OCI-LY3 (cell line): ENCODE results near the gene SOX18.
"Not testable (repeated sequence)": the region's sequence is repeated elsewhere in the genome, so short reads cannot be mapped to it uniquely, and the experiment has no call there.

Source experiments
- H2AFZ ChIP-seq: fragments of 200-600, 300-600 bp; shearing (Covaris generic); 2 replicates; pipeline ENCODE4 v1.6.0; 2014; ENCODE audit warnings: antibody characterized with exemption, low read depth, low read length
- H3K27ac ChIP-seq: fragments of 200-600, 300-600 bp; sonication (generic); 2 replicates; pipeline ENCODE4 v1.5.1; 2014; ENCODE audit warnings: mild to moderate bottlenecking, low read length, moderate library complexity, mixed read lengths
- H3K27me3 ChIP-seq: fragments of 200-600, 300-600 bp; sonication (generic); 2 replicates; pipeline ENCODE4 v1.6.1; 2014; ENCODE audit warnings: low read depth, low read length, mixed read lengths
- H3K36me3 ChIP-seq: fragments of 200-600, 300-600 bp; sonication (generic); replicated peaks from 2 replicates; pipeline ENCODE3; 2014; ENCODE audit warnings: low read depth, low read length, mixed read lengths
- H3K4me1 ChIP-seq: fragments of 300-600, 200-600 bp; sonication (generic); 2 replicates; pipeline ENCODE4 v1.6.1; 2014; ENCODE audit warnings: low read length, mixed read lengths
- H3K4me2 ChIP-seq: fragments of 200-600, 300-600 bp; sonication (generic); 2 replicates; pipeline ENCODE4 v1.6.1; 2014; ENCODE audit warnings: low read length, mixed read lengths
- H3K4me3 ChIP-seq: fragments of 300-600, 200-600 bp; sonication (generic); 2 replicates; pipeline ENCODE4 v1.5.1; 2014; ENCODE audit warnings: antibody characterized with exemption, mild to moderate bottlenecking, low read length, moderate library complexity
- H3K79me2 ChIP-seq: fragments of 300-600, 200-600 bp; shearing (Covaris generic); 2 replicates; pipeline ENCODE4 v1.6.1; 2014; ENCODE audit warnings: mild to moderate bottlenecking, low read length, mixed read lengths
- H3K9ac ChIP-seq: fragments of 300-600, 200-600 bp; shearing (Covaris generic); 2 replicates; pipeline ENCODE4 v1.6.0; 2014; ENCODE audit warnings: mild to moderate bottlenecking, low read length, moderate library complexity
- H3K9me3 ChIP-seq: fragments of 200-600, 300-600 bp; shearing (Covaris generic); 2 replicates; pipeline ENCODE4 v1.6.1; 2014; ENCODE audit warnings: low read length, mixed read lengths; ENCODE audit not compliant: insufficient read depth
- H4K20me1 ChIP-seq: fragments of 200-600, 300-600 bp; sonication (generic); 2 replicates; pipeline ENCODE4 v1.6.1; 2016; ENCODE audit warnings: low read length, mixed read lengths; ENCODE audit not compliant: insufficient read depth
- CTCF ChIP-seq: fragments of 200-600, 300-600 bp; sonication (generic); IDR thresholded peaks from 2 replicates; pipeline ENCODE4 v1.5.1; 2014; ENCODE audit warnings: antibody characterized with exemption, low read length, low read depth
- EZH2phosphoT487 ChIP-seq: fragments of 200-600 bp; shearing (Covaris generic); IDR thresholded peaks from 2 replicates; pipeline ENCODE4 v1.6.1; 2018; ENCODE audit warnings: antibody characterized with exemption, mixed run types, low read depth

SOX18 gene

GRCh38 chr20:64091340-64091739, 41.9 kb upstream of the SOX18 start:
- Histone ChIP-seq H3K4me1 (peaks cover 10% of the 10 kb centered on the region), H2AFZ (no peak overlapping the region), H3K79me2 (no peaks in the 10 kb centered on the region), H3K4me2 (no peak overlapping the region), H4K20me1 (0 out of 2 replicates have a peak, but pooled peaks cover 4% of the 10 kb centered on the region), H3K9ac (no peak overlapping the region), H3K36me3 (no peaks in the 10 kb centered on the region), H3K4me3 (no peak overlapping the region), H3K27ac (no peak overlapping the region), H3K27me3 (no peaks in the 10 kb centered on the region), H3K9me3 (no peaks in the 10 kb centered on the region)
- TF ChIP-seq CTCF: no peak
- no peak for TF ChIP-seq EZH2phosphoT487

DNA sequence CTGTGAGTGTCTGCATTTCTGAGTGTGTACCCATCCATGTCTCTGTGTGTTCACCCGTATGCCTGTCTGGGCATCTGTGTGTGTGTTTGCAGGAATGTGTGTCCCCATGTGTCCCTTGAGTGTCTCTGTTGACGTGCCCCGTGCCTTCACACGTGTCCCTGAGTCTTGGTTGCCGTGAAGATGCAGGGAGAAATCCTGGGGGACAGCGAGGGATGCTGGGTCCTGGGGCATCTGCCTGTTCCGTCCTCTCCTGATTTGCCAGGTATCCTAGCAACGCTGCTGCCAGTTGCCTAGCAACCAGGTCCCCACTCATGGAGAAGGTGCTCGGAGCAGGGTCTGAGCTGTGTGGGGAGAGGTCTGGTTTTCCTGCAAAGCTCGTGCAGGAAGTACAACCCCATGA, 40.7 kb upstream of the SOX18 start:
- no peaks in the 10 kb centered on the region for H3K79me2 ChIP-seq
- no peak overlapping the region for H3K9ac ChIP-seq
- H4K20me1 ChIP-seq: 0 out of 2 replicates have a peak, but pooled peaks cover 4% of the 10 kb centered on the region
- no peak overlapping the region for H3K27ac ChIP-seq
- TF ChIP-seq CTCF: no peak
- TF ChIP-seq EZH2phosphoT487: no peak
- H3K36me3 ChIP-seq: no peaks in the 10 kb centered on the region
- no peak overlapping the region for H3K4me3 ChIP-seq
- H3K9me3 ChIP-seq: no peaks in the 10 kb centered on the region
- no peak overlapping the region for H3K4me2 ChIP-seq
- H3K4me1 ChIP-seq: no peaks in the 10 kb centered on the region
- no peak overlapping the region for H2AFZ ChIP-seq
- H3K27me3 ChIP-seq: peaks cover 9% of the 10 kb centered on the region; the same call in 1 of the 2 replicates

- not testable (repeated sequence) for H3K4me1 ChIP-seq, H3K4me3 ChIP-seq, H3K36me3 ChIP-seq, H4K20me1 ChIP-seq, H2AFZ ChIP-seq, H3K79me2 ChIP-seq, H3K4me2 ChIP-seq, H3K9ac ChIP-seq, H3K9me3 ChIP-seq, H3K27ac ChIP-seq
- H3K27me3 ChIP-seq: peaks cover 21% of the 10 kb centered on the region
These were observed 39.1 kb upstream of the SOX18 start for GRCh38 chr20:64088586-64088985.

DNA sequence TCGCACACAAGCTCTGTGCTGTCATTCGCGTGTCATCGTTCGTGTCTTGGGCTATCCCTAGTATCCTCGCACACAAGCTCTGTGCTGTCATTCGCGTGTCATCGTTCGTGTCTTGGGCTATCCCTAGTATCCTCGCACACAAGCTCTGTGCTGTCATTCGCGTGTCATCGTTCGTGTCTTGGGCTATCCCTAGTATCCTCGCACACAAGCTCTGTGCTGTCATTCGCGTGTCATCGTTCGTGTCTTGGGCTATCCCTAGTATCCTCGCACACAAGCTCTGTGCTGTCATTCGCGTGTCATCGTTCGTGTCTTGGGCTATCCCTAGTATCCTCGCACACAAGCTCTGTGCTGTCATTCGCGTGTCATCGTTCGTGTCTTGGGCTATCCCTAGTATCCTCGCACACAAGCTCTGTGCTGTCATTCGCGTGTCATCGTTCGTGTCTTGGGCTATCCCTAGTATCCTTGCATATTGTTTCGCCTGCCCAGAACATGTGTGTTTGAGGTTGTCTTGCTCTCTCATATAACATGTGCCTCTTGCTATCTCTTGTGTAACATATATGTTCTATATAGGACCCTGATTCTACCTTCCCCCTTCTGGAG, 37.9 kb upstream of the SOX18 start:
- not testable (repeated sequence) for H3K27ac ChIP-seq, H3K4me3 ChIP-seq, H3K79me2 ChIP-seq, H3K4me1 ChIP-seq, H3K9ac ChIP-seq, H4K20me1 ChIP-seq, H2AFZ ChIP-seq, H3K4me2 ChIP-seq, H3K9me3 ChIP-seq, H3K36me3 ChIP-seq
- H3K27me3 ChIP-seq: peaks cover 24% of the 10 kb centered on the region

GRCh38 chr20:64086801-64087200, 37.4 kb upstream of the SOX18 start:
- no peaks in the 10 kb centered on the region for H3K9me3 ChIP-seq
- TF ChIP-seq CTCF (no peak), EZH2phosphoT487 (no peak)
- no peak overlapping the region for H3K27ac ChIP-seq

More at GRCh38 chr20:64086801-64087200, 37.4 kb upstream of the SOX18 start:
- H4K20me1 ChIP-seq: 0 out of 2 replicates have a peak, but pooled peaks cover 4% of the 10 kb centered on the region
- H3K9ac ChIP-seq: no peak overlapping the region
- peaks cover 5% of the 10 kb centered on the region for H3K4me1 ChIP-seq
- no peaks in the 10 kb centered on the region for H3K79me2 ChIP-seq
- peaks cover 24% of the 10 kb centered on the region for H3K27me3 ChIP-seq
- H3K36me3 ChIP-seq: no peaks in the 10 kb centered on the region
- H2AFZ ChIP-seq: no peak overlapping the region
- no peak overlapping the region for H3K4me3 ChIP-seq
- no peak overlapping the region for H3K4me2 ChIP-seq
